ENCODE data around the gene TIMP4.

The TIMP4 gene

DNA sequence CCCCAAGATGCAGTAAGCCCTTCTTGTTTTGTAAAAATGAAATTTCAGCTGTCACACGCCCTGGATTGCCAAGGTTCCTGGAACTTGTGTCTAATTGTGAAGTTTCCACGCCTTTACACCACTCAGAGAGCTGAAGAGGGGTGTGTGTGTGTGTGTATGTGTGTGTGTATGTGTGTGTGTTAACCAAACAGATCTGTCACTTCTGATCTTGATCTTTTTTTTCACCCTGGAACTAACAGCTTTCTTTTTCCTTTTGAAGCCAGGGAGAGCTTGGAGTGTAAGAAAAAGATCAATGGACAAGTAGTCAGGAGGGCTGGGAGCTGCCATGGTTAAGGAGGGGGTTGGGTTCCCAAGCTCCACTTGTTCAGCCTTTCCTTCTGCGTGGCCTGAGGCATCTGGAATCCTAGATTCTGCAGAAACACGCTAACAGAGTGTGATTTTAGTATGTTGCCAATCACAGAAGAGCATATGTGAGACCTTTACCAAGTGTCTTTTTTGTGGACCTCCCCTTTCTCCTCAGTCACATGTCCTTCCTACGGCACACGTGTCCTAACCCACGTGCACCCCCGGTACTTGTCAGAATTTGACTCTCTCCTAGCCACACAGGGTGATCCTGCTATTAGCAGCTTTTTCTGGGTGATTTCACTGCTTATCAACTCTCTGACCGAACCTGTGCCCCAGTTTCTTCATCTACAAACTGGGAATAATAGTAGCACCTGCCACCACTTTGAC is 11.5 kb downstream of the TIMP4 start:
- no peak for DNase-seq (ENCODE audit: low spot score)

DNA sequence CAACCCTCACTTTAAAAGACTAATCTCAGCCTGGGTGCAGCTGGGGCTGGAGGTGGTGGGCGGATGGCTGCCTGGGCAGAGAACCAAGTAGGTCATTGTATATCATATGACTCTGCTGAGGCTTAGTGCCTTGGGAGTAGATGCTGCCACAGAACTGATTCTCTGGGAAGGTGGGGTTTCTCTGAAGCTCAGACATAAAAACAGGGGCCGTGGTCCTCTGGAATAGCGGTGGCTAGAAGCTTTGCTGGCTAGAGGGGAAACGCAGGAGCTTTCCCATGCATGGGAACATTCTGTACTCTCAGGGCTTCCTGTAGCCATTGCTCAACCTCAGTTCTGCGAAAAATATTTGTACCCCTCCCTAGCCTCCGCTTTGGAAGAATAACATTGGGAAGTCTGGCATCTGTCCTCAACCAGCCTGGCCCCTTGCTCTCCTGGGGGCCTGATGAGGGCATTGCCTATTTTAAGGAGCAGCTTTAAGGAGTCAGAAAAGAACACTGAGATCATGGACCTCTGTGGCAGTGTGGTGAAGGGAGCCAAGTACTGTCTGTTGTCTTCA is 14.7 kb downstream of the TIMP4 start:
- no peak for DNase-seq (ENCODE audit: low spot score)

- no peak for DNase-seq (ENCODE audit: low spot score)
Measured at GRCh38 chr3:12142476-12142875, 16.2 kb downstream of the TIMP4 start.

DNA sequence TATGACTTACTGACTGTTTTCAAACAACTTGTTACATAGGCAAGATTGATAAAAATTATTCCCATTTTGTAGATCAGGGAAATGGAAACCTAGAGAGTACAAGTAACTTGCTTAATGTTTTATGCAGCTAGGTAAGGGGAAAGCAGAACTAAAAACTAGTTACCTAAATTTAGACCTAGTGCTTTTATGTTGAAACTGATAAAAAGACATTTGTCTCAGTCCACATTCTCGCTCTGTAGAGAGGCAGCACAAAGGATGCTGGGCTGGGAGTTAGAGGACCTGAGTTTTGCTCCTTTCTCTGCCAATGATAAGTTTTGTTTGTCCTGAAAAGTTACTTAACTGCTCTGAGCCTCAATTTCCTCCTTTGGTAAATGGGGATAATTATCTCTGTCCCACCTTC is 17.4 kb downstream of the TIMP4 start:
- no peak for DNase-seq (ENCODE audit: low spot score)

GRCh38 chr3:12139111-12139511 is 19.6 kb downstream of the TIMP4 start:
- no peak for DNase-seq (ENCODE audit: low spot score)

GRCh38 chr3:12138044-12138443 is 20.7 kb downstream of the TIMP4 start:
- DNase-seq (ENCODE audit: low spot score): no peak

DNA sequence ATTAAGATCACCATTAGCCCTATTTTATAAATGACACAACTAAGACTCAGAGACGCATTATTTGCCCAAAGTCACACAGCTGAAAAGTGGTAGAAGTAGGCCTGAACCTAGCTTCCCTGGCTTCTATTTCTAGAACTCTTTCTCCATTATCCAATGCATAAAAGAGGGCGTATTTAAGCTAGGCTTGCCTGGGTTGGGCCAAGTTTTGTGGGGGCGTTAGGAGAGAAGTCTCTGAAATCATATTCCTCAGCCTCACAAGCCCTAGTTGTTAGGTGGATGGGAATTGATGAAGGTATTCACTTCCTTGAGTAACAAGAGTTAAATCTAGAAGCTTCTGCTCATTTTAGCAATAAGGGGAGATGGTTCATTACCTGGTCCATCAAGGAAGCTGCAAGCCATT is 22.3 kb downstream of the TIMP4 start:
- DNase-seq (ENCODE audit: low spot score): no peak

GRCh38 chr3:12135029-12135657 is 23.6 kb downstream of the TIMP4 start:
- no peak for DNase-seq (ENCODE audit: low spot score)

DNA sequence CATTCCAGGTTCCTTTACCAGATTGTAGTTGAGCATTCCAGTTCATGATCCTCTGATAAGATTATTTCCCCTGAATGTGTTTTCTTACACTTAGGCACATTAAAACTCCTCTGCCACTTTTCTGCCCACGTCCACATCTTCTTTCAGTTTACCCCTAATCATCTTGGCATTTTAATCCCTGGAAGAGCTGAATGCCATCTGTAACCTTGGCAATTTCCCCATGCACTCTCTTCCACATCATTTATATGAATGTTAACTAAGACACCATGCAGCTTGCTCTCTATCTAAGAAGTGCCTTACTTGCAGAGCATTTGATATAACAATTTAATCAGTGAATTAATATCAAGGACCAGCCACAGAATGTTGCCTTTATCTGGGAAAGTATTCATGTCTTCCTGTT is 25.8 kb downstream of the TIMP4 start:
- DNase-seq (ENCODE audit: low spot score): no peak

DNA sequence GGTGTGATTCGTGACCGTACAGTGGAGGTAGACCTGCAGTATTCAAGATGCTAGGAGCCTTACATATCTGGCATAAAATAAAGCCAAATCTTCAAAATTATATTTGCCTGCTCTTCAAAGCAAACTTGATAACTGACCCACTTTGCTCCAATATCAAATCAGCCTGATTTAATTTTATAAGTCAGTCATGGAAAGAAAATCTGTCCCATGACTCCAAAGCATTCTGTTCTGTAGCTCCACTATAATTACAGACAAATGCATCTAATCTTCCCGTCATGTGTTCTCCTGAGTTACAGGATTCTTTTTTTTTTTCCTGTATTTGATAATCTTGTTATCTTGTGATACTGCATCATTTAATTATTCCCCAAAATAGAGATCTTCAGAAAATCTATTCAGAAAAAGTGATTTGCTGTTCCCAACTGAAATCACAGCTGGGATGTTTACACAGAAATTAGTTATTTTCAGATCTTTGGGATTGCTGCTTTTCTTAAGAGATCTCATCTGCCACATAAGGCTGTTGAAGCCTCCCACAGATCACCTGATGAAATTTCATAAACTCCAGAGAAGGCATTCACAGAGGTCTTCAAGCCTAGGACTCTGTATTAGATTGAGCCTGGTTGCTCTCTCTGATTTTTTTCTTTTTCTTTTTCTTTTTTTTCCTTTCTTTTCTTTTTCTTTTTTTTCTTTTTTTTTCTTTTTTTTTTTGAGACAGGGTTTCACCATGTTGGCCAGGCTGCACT is 27.2 kb downstream of the TIMP4 start:
- DNase-seq (ENCODE audit: low spot score): no peak

GRCh38 chr3:12127391-12127790 is 31.3 kb downstream of the TIMP4 start:
- DNase-seq (ENCODE audit: low spot score): no peak

DNA sequence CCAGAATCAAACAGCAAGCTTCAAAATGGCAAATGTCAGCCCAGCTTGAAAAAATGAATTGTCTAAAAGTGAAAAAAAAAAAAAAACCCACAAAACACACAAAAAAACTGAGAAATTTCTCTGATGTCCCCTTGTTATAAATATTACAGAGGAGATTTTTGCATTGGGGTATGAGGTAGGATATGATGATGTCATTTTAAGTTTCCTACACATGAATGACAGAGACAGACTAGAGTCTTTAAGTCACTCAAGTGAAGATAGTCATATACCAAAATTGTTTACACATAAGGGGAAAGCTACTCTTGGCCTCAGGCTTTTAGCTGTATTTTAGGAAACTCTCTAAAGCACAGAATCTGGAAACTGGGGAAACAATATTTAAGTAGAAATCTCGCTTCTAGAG is 32.9 kb downstream of the TIMP4 start:
- DNase-seq (ENCODE audit: low spot score): no peak

- DNase-seq (ENCODE audit: low spot score): no peak
Measured at GRCh38 chr3:12121466-12121865, 37.2 kb downstream of the TIMP4 start.

DNA sequence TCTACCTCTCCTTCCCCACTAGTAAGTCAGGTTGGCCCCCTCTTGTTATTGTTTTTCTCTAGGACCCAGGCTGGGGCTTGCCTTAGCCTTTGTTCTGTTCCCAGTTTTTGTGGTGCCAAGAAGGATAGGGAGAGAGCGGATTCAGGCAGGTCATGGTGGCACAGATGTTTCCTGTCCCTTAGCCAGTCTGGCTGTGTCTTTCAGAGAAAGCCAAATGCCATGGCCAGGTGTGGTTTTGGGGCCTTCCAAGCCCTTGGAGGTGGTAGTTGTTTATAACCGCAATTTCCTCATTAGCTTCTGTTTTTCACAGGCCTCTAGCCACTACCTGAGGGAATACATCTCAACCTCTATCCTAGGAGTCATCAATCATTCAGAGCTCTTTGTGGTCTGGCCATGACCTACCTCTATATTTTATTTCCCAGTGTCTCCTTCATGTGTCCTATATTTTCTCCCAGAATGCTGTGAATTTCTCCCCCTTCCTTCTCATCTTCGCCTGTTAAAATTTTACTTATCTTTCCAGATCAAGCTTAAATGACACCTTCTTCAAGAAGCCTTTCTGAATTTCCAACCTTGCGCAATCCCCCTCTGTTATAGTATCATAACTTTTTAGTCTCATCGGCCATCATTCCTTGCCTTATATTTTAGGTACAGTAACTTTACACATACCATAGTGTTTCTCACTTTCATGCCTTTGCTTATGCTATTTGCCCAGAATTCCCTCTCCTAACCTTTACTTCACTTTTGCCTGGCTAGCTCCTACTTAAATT is 38.2 kb downstream of the TIMP4 start:
- DNase-seq (ENCODE audit: low spot score): no peak

GRCh38 chr3:12117473-12117872 is 41.2 kb downstream of the TIMP4 start:
- no peak for DNase-seq (ENCODE audit: low spot score)

GRCh38 chr3:12116870-12117269 is 41.8 kb downstream of the TIMP4 start:
- no peak for DNase-seq (ENCODE audit: low spot score)

DNA sequence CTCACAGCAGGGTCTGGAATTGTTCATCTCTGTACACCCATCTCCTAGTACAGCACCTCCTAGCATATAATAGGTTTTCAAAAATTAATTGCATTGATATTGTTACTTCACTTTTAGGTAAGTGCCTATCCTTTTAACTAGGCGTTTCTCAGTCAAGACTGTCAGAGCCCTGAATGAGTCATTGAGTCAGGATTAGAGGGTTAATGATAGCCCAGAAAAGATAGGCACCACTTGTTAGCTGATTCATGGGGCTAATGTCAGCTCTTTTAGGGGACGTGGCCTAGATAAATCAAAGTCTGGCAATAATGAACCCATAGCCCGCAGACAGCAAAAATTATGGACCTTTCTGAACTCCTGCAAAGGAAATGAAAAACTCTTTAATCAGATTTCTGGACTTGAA is 42.9 kb downstream of the TIMP4 start:
- no peak for DNase-seq (ENCODE audit: low spot score)

DNA sequence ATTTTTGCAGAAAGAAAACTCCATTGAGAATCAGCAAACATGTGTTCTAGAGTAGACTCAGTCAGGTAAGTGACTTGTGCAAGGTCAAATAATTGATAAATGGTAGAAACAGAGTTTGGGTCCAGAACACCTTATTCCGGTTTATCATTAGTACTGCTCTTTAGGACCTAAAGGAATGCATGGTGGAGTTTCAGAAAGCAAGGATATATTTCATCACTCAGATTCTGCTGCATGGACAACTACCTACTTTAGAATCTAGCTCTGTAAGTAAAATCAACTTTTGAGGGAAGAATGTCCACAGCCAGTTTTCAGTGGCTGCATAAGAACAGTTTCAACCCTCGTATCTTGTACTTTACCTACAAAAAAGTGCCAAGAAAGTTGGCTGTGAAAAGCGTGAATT is 43.6 kb downstream of the TIMP4 start:
- no peak for DNase-seq (ENCODE audit: low spot score)

DNA sequence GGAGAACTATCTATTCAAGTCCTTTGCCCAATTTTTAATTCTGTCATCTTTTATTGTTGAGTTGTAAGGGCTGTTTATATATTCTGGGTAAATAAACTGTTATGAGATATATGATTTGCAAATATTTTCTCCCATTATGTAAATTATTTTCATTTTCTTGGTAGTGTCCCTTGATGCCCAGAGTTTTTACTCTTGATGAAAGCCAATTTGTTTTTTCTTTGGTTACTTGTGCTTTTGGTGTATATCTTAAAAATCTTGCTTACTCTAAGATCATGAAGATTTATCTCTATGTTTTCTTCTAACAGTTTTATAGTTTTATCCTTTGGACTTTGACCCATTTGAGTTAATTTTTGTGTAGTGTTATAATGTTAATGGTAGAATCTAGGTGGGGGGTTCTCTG is 44.5 kb downstream of the TIMP4 start:
- no peak for DNase-seq (ENCODE audit: low spot score)

DNA sequence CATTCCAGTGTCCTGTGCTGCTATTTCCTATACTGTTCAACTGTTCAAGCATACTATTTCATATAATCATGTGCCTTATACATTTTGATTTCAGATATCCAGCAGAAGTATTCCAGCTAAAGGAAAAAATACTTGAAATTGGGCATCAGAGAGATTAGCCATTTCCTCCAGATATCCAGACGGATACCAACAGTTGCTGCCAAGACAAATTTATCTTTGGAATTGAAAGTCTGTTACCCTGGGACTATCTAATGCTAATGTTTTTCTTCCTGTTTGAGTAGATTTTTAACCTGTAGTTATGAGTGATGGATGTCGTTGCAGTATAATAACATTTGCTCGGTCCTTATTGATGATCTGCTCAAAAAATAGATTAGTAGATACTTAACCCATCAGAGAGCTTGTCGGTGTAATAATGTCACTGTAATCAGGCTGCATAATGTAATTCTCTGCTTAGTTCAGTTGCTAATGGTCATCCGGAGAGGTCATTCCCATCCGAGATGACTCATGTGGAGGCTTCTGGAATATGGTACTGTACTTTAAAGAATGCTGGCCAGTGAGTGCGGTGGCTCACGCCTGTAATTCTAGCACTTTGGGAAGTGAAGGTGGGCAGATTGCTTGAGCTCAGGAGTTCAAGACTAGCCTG is 51.5 kb downstream of the TIMP4 start:
- DNase-seq (ENCODE audit: low spot score): no peak
